Measurements from ENCODE around the gene GPNMB. TPM values are rescaled to one million over a fixed set of nuclear protein-coding genes. Genes with fewer than 3 reads are reported as not detected.
"Not testable (repeated sequence)": the region's sequence is repeated elsewhere in the genome, so short reads cannot be mapped to it uniquely, and the experiment has no call there.

Gene GPNMB
- 10 to 100 TPM; 46.1 to 94.9 (median 60.7) TPM for total RNA-seq

GRCh38 chr7:23246555-23246954, at the start of gene GPNMB:
Gene GPNMB, plus strand, starts transcription at chr7:23246775. Its CDS starts 83 bp downstream, at chr7:23246858.
- 53% methylated on average over 7 of the region's 7 CpGs for WGBS
- H3K4me3 ChIP-seq = peak within 1 kb of the TSS; percentile 50 to 61 (median 53)
- H3K27ac ChIP-seq (replicated peaks in 1 of 4) = peak within 1 kb of the TSS; percentile 65 to 77 (median 72)
- no peaks in the 10 kb centered on the region for H3K9me3 ChIP-seq
- no peak for DNase-seq (ENCODE audit: extremely low spot score)
- H3K27me3 ChIP-seq = peaks cover 0 to 27% (median 2%) of the 10 kb centered on the region in 4 donors
- H3K4me1 ChIP-seq = peaks cover 13 to 23% (median 19%) of the 10 kb centered on the region in 4 donors
- intact Hi-C loops (cut with DNase I) = no loop called here
- no peaks in the 10 kb centered on the region for H3K36me3 ChIP-seq
- TF ChIP-seq POLR2AphosphoS5 (IDR thresholded peaks at IDR 0.05) (peak in 1 of 2 donors; percentile 61), EP300 (IDR thresholded peaks at IDR 0.05) (no peak)

DNA sequence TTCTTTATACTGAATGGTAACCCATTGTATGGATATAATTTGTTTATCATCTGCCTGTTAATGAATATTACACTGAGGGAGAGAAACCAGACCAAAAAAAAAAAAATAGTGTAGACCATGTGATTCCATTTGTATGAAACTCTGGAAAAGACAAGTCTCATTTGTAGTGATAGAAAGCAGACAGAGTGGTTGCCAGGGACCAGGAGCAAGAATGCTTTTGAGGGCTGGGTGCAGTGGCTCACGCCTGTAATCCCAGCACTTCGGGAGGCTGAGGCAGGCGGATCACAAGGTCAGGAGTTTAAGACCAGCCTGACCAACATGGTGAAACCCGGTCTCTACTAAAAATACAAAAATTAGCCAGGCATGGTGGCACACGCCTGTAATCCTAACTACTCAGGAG, 48.8 kb upstream of the GPNMB start:
- H3K27ac ChIP-seq (replicated peaks in 1 of 4); intact Hi-C loops (cut with DNase I); H3K4me3 ChIP-seq; H3K27me3 ChIP-seq; H3K4me1 ChIP-seq; H3K9me3 ChIP-seq; DNase-seq (ENCODE audit: extremely low spot score): not testable (repeated sequence)
- 95% methylated on average over 5 of the region's 5 CpGs for WGBS
- peaks cover 39 to 84% (median 57%) of the 10 kb centered on the region in 4 donors for H3K36me3 ChIP-seq

GRCh38 chr7:23200331-23200730, 46.2 kb upstream of the GPNMB start:
- Histone ChIP-seq H3K4me3 (no peak overlapping the region), H3K9me3 (no peaks in the 10 kb centered on the region), H3K27me3 (no peaks in the 10 kb centered on the region), H3K4me1 (peaks cover 0 to under 1% (median 0%) of the 10 kb centered on the region in 4 donors), H3K27ac (replicated peaks in 1 of 4) (no peak overlapping the region), H3K36me3 (peaks cover 35 to 61% (median 42%) of the 10 kb centered on the region in 4 donors)
- 89% methylated on average over 2 of the region's 2 CpGs for WGBS
- TF ChIP-seq POLR2A (IDR thresholded peaks at IDR 0.05; ENCODE audit: low read depth) = no peak
- no peak for TF ChIP-seq EP300 (IDR thresholded peaks at IDR 0.05)
- no peak for TF ChIP-seq CTCF (IDR thresholded peaks at IDR 0.05)
- no peak for TF ChIP-seq POLR2AphosphoS5 (IDR thresholded peaks at IDR 0.05)
- DNase-seq (ENCODE audit: extremely low spot score) = no peak
- intact Hi-C loops (cut with DNase I) = no loop called here

GRCh38 chr7:23204241-23204640, 42.3 kb upstream of the GPNMB start:
- intact Hi-C loops (cut with DNase I) = no loop called here
- Histone ChIP-seq H3K9me3 (no peaks in the 10 kb centered on the region), H3K27me3 (peaks cover 0 to 9% (median 2%) of the 10 kb centered on the region in 4 donors), H3K4me3 (no peak overlapping the region), H3K36me3 (peaks cover 23 to 34% (median 26%) of the 10 kb centered on the region in 4 donors), H3K27ac (replicated peaks in 1 of 4) (no peak overlapping the region), H3K4me1 (peaks cover 0 to 10% (median 7%) of the 10 kb centered on the region in 4 donors)
- WGBS = 92% methylated on average over 1 of the region's 1 CpG
- TF ChIP-seq CTCF (IDR thresholded peaks at IDR 0.05) (no peak), POLR2A (IDR thresholded peaks at IDR 0.05; ENCODE audit: low read depth) (no peak), POLR2AphosphoS5 (IDR thresholded peaks at IDR 0.05) (no peak), EP300 (IDR thresholded peaks at IDR 0.05) (no peak)
- DNase-seq (ENCODE audit: extremely low spot score) = no peak

- intact Hi-C loops (cut with DNase I) = no loop called here
- Histone ChIP-seq H3K9me3 (no peaks in the 10 kb centered on the region), H3K4me1 (peaks cover 0 to 10% (median 7%) of the 10 kb centered on the region in 4 donors), H3K27me3 (peaks cover 0 to 14% (median 2%) of the 10 kb centered on the region in 4 donors), H3K36me3 (peaks cover 10 to 21% (median 13%) of the 10 kb centered on the region in 4 donors), H3K4me3 (peak overlapping the region; percentile 41 to 53 (median 46)), H3K27ac (replicated peaks in 1 of 4) (peak overlapping the region in 2 of 4 donors; percentile 31 to 39)
- WGBS = 93% methylated on average over 2 of the region's 2 CpGs
- TF ChIP-seq POLR2A (IDR thresholded peaks at IDR 0.05; ENCODE audit: low read depth) (no peak), POLR2AphosphoS5 (IDR thresholded peaks at IDR 0.05) (no peak), CTCF (IDR thresholded peaks at IDR 0.05) (no peak), EP300 (IDR thresholded peaks at IDR 0.05) (no peak)
- peak; percentile 8 for DNase-seq (ENCODE audit: extremely low spot score)
Observed at GRCh38 chr7:23205577-23205908, 41.0 kb upstream of the GPNMB start.

Data from esophagus muscularis mucosa (tissue), 4 donors.